Activated CD8-positive, alpha-beta memory T cell treated with anti-CD3 and anti-CD28 coated beads, Interleukin-2, amount 50 U/mL, for 24 hours (primary cell): ENCODE data around the gene NDRG2.
"Not testable (repeated sequence)": the region's sequence is repeated elsewhere in the genome, so short reads cannot be mapped to it uniquely, and the experiment has no call there.

Experiments
- DNase-seq: peaks from one replicate; pipeline ENCODE4 v3.0.0-alpha.2; 2020; ENCODE audit errors: extremely low read depth

The NDRG2 gene

GRCh38 chr14:21055432-21056117 lies 30.7 kb upstream of the NDRG2 start:
- no peak for DNase-seq

DNA sequence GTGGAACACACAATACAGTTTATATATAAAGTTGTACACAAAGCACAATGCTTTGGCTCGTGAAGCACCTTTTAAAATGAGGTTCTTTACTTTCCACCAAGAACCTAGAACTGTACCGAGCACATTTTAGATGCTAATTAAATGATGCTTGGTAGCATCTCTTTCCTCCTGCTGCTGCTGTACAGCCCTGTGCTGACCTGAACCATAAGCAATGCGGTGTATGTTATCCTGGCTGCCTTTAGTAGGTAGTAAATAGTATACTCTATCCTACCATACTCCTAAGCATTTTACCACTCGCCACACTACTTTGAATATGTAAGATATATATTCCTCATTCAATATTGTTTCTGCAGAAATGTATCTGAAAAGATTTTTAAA lies 29.9 kb upstream of the NDRG2 start:
- no peak for DNase-seq

GRCh38 chr14:21054123-21054767 lies 29.4 kb upstream of the NDRG2 start:
- no peak for DNase-seq

DNA sequence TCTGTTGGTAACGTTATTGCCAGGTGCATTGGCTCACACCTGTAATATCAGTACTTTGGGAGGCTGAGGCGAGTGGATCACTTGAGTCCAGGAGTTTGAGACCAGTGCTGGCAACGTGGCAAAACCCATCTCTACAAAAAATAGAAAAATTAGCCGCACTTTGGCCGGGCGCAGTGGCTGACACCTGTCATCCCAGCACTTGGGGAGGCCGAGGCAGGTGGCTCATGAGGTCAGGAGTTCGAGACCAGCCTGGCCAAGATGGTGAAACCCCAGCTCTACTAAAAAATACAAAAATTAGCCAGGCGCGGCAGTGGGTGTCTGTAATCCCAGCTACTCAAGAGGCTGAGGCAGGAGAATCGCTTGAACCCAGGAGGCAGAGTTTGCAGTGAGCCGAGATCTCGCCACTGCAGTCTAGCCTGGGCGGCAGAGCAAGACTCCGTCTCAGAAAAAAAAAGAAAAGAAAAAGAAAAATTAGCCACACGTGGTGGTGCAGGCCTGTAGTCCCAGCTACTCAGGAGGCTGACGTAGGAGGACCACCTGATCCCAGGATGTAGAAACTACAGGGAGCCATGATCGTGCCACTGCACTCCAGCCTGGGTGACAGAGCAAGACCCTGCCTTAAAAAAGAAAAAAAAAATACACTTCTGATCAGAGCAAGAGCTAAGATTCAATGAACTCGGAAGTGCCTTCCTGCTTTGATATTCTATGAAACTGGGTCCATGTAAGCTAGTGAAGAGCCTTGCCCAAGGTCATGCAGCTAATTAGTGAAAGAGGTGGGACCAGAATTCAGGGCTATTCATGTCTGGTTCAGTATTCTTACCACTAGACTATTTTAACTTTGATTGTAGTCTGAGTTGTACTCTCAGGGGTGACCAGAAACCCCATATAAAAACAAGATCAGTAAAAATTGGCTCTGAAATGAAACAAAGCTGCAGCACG lies 28.6 kb upstream of the NDRG2 start:
- no peak for DNase-seq

GRCh38 chr14:21050597-21050996 lies 25.7 kb upstream of the NDRG2 start:
- DNase-seq: no peak

- DNase-seq: no peak
Observed at GRCh38 chr14:21049271-21049673, 24.4 kb upstream of the NDRG2 start.

DNA sequence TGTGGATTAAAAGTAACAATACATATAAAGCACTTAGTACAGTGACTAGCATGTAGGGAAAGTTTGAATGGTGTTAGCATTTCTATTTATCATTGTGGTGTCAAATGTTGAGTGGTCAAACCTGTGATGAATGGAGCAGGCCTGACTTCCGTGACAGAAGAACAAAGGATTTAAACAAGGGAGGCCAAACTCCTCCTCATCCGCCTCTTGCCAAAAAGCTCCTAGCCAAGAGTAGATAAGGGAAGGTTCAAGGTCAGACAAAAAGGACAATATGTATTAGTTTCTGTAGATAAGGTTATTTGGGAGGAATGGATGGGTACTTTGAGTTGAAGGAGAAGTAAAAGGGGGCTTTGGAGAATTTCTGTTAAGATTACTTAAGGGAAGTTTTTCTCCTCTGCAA lies 23.8 kb upstream of the NDRG2 start:
- no peak for DNase-seq

DNA sequence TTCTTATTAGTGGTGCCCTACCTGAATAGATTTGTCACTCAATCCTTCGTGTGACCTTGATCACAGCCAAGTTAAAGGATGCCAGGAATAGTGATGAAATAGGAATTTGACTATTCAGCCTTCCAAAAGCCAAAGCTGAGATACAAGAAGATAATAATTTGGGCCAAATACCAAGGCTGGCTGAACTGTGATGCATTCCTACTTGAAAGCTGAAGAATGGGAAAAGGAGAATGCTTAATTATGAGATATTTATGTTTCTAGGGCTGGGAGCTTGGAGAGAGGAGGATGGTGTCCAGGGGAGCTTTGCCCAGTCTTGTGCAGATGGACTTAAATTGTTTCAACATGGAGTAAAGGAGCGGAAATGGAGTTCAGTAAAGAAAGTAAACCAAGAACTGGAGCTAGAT lies 22.5 kb upstream of the NDRG2 start:
- no peak for DNase-seq

DNA sequence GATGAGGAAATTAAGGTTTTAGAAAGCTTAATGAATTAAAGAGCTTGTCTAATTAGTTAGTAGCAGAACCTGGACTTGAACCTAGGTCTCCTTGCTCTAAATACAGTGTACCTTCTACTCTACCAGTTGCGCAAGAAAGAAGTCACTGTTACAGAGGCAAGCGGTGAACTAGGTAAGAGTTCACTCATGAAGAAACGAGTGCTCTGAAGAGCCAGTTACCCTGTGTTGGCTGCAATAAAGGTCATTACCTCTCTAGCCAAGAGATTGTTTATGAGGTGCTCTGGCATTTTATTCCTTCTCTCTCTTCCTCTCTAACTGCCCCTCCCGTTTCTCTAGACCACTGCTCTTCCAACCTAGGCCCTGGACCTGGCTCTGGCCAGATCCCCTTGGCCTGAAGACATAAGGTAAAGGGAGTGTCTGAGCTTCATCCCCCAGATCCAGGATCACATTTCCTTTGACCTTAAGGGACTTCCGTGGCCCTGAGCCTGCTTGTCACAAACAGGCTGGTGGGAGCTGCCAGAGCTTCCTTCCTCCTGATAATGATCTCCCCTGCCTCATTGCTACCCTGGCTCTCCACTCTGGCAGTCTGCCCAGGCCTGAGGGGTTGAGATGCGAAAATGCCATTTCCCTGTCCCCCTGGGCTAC lies 19.2 kb upstream of the NDRG2 start:
- no peak for DNase-seq

- no peak for DNase-seq
Observed at GRCh38 chr14:21043387-21043973, 18.6 kb upstream of the NDRG2 start.

GRCh38 chr14:21042918-21043317 lies 18.1 kb upstream of the NDRG2 start:
- DNase-seq: no peak

DNA sequence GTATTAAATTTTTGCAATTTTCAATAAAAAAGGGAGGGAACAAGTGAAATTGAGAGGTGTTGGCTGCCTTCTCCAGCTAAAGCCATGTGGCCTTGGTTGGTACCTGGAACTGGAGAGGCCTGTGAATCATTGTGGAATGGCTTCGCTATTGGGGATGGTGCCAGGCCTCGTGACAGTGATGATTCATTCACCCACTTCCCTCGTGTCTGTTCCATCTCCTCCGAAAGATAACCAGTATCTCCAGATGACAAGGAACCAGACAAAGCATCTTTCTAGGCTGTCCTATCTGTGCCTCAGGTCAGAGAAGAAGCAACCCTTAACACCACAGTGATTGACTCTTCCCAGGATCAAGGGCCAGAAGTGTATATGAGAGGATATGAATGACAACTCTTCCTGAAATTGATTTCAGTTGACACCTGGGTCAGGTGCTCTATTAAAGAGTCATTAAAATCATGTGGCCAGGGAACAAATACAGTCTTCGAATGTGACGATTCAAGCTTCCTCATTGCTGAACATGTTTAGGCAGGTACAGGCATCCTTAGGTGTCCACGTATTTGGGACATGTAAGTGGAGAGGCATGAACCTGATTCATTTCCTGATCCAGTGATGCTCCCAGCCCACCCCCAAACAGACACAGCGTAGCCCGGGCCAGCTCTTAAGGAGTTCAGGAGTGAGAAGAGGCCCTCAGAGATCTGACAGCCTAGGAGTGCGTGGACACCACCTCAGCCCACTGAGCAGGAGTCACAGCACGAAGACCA lies 17.0 kb upstream of the NDRG2 start, which contains the start of gene RNASE7:
RNASE7 (plus strand) TSS at position 687 of the 758 bp plus-strand sequence. CDS start 631 bp downstream, outside the sequence.
- DNase-seq: no peak

DNA sequence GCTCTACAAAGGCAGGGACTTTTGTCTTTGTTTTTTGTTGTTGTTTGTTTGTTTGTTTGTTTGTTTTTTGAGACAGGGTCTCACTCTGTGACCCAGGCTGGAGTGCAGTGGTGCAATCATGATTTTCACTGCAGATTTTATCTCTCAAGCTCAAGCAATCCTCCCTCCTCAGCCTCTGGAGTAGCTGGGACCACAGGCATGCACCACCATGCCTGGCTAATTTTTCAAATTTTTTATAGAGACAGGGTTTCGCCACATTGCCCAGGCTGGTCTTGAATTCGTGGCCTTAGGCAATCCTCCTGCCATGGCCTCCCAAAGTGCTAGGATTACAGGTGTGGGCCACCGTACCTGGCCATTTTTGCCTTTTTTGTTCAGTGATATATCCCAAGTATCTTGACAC lies 16.1 kb upstream of the NDRG2 start:
- DNase-seq: not testable (repeated sequence)

- DNase-seq: no peak
Observed at GRCh38 chr14:21040370-21040925, 15.6 kb upstream of the NDRG2 start.

DNA sequence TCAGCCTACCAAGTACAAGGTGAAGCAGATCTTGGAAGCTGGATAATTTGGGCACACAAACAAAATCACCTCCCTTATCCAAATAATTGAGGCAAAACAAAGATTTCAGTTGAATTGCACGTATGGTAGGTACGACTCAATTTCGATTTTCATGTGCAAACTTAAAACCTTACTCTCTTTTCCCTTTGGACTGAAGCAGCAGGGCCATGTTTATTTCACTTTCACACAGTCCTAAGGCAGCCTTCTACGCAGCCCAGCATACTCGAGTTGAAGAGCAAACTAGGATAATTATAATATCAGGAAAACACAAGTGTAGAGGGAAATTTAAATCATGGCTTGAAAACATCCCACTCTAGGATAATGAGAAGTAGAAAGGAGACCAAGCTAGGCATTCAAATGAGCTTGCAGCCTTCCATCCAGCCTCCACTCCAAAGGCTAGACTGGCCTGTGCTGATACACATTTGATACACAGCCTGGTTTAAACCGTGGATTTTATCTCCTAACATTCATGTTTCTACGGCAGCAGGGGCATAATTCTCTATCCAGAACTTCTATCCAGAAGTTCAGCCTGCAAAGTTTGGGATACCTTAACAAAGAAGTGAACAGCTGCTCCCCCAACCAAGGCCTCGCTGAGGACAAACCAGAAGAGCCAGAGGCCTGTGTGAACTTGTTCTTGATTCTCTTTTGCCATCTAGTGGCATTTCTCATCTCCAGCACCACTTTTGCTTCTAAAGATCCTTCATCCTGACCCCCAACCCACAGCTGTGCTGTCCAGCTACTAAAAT lies 14.9 kb upstream of the NDRG2 start:
- DNase-seq: no peak

DNA sequence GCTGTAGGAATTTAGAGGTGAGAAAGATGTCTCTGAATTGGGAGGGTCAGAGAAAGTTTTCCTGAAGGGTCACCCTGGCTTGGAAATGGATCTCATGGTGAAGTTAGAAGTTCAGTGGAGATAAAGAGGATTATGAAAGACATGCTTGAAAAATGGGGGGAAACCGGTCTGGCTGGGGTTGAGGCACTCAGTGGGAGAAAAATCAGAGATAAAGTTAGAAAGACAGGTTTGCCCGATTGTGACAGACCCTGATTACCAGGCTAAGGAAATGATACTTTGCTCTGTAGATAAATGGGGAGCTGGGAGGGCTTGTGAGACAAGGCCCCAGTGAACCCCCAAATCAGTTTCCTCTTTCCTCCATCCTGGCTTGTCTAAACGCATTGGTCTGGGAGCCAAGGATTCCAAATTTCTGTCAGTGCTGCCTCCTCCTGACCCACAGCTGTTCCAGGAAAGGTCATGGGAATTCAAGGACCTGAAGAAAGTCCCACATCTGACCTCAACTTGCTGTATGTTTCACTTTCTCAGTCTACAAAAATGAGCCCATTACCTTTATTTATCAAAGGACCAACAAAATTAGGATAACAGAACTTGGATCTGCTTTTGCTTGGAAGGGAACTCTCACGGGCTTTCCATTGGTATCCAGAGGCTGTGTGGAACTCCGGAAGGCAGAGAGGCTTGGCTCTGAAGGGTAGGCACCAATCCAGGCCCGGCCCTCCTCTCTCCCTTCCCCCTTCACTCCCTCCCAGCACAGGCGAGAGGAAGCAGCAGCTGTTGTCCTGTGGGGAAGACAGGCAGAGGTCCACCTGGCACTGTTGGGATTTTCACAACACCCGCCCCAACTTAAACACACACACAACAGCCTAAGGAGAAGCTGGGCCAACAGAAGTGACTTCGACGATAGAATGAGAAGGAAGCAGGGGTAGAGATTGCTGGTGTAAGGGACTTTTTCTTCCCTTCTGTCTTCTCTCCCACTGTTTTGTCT lies 13.9 kb upstream of the NDRG2 start:
- no peak for DNase-seq

GRCh38 chr14:21037156-21037555 lies 12.3 kb upstream of the NDRG2 start:
- no peak for DNase-seq

GRCh38 chr14:21036751-21037150 lies 11.9 kb upstream of the NDRG2 start:
- no peak for DNase-seq

DNA sequence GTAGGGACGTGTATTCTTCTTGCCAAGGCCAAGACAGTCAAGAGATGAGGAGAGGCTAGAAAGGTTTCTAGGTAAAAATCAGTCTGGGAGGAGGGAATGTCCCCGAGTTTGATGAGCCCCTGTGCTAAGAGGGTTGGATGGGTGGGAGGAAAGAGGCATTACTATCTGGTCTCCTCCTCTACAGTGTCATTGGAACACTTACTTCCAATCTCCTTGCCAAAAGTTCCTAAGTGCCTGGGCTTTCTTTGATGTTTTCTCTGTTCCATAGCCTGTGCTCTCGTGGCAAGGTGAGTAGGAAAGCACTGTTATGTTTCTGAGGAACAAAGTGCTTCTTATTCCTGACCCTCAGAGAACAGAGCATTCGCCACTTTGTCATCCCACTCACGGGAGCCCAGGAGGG lies 9.8 kb upstream of the NDRG2 start, which contains the start of gene RNASE13:
RNASE13 (minus strand) TSS at position 101 of the 400 bp plus-strand sequence. CDS start 519 bp downstream, outside the sequence.
- DNase-seq: no peak
